Osteocyte (in vitro differentiated cells): ENCODE results near the gene CACNA2D2. TPM values are rescaled to one million over a fixed set of nuclear protein-coding genes. Genes with fewer than 3 reads are reported as not detected.

Experiments
- DNase-seq: peaks from one replicate; pipeline ENCODE4 v3.0.0; 2021; ENCODE audit warnings: mixed read lengths; ENCODE audit not compliant: unreplicated experiment; ENCODE audit errors: extremely low spot score
- H3K27ac Mint-ChIP-seq: one replicate; pipeline ENCODE4 v1.8.0; 2021; ENCODE audit warnings: mild to moderate bottlenecking, mixed read lengths; ENCODE audit not compliant: unreplicated experiment
- H3K27me3 Mint-ChIP-seq: one replicate; pipeline ENCODE4 v1.8.0; 2021; ENCODE audit warnings: mixed read lengths; ENCODE audit not compliant: unreplicated experiment
- H3K36me3 Mint-ChIP-seq: one replicate; pipeline ENCODE4 v1.8.0; 2021; ENCODE audit warnings: mixed read lengths; ENCODE audit not compliant: unreplicated experiment
- H3K4me1 Mint-ChIP-seq: one replicate; pipeline ENCODE4 v1.8.0; 2021; ENCODE audit warnings: mixed read lengths; ENCODE audit not compliant: unreplicated experiment
- H3K4me3 Mint-ChIP-seq: one replicate; pipeline ENCODE4 v1.8.0; 2021; ENCODE audit warnings: mild to moderate bottlenecking, moderate library complexity, mixed read lengths; ENCODE audit not compliant: unreplicated experiment
- H3K9me3 Mint-ChIP-seq: one replicate; pipeline ENCODE4 v1.8.0; 2021; ENCODE audit warnings: mixed read lengths; ENCODE audit not compliant: unreplicated experiment
- total RNA-seq: library from RNA; stranded (reverse); gene quantifications from 2 replicates; pipeline ENCODE4 v1.2.1, GENCODE V29; 2021
- TF ChIP-seq, protein P1 (sequence below): fragments of 200-600 bp; sonication (generic); IDR thresholded peaks from 2 replicates; pipeline ENCODE4 v1.5.0; 2021; ENCODE audit warnings: antibody characterized with exemption, mild to moderate bottlenecking, moderate library complexity

CACNA2D2 gene
- total RNA-seq, 1 donor from 2014 or later: 0.27 TPM

DNA sequence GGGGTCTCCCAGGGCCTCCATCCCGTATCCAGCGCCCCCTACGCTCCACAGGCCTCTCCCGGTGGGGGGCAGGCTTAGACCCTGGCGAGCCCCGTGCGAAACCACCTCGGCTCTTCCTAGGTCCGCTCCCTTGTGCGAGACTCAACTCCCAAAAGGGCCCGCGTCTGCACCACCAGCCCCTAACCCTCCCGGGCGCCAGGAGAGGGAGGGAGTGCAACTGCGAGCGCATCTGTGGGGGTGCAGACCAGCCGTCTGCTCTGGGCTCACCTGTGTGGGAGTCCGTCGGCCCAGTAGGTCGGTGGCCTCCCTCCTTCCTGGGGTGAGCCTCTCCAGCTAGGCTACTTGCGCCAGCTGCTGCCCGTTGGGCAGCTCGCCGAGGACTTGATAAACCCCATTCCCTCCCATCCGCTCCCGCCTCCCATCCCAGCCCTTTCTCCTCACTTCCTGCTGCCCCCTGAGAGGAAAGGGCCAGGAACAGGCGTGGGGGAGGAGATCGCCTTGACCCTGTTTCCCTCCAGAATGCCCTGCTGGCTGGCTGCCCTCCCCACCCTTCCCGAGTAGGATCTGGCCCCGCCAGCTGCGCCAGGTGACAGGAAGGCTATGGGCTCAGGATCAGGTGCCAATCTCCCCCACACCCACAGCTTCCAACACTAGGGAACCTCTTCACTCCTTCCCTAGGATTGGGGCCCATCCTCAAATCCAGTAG lies 180.9 kb downstream of the CACNA2D2 start, which contains the start of gene HYAL2:
HYAL2 (minus strand) TSS at position 360 of the 706 bp plus-strand sequence. CDS start 2,256 bp downstream, outside the sequence.
- no peak for DNase-seq
- TF ChIP-seq, protein P1, sequence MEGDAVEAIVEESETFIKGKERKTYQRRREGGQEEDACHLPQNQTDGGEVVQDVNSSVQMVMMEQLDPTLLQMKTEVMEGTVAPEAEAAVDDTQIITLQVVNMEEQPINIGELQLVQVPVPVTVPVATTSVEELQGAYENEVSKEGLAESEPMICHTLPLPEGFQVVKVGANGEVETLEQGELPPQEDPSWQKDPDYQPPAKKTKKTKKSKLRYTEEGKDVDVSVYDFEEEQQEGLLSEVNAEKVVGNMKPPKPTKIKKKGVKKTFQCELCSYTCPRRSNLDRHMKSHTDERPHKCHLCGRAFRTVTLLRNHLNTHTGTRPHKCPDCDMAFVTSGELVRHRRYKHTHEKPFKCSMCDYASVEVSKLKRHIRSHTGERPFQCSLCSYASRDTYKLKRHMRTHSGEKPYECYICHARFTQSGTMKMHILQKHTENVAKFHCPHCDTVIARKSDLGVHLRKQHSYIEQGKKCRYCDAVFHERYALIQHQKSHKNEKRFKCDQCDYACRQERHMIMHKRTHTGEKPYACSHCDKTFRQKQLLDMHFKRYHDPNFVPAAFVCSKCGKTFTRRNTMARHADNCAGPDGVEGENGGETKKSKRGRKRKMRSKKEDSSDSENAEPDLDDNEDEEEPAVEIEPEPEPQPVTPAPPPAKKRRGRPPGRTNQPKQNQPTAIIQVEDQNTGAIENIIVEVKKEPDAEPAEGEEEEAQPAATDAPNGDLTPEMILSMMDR: no peak
- Mint-ChIP-seq H3K4me1 (peaks cover 33% of the 10 kb centered on the region), H3K27ac (peak within 1 kb of the TSS; percentile 99), H3K4me3 (peak within 1 kb of the TSS; percentile 82), H3K9me3 (no peaks in the 10 kb centered on the region), H3K36me3 (no peaks in the 10 kb centered on the region), H3K27me3 (no peaks in the 10 kb centered on the region)

DNA sequence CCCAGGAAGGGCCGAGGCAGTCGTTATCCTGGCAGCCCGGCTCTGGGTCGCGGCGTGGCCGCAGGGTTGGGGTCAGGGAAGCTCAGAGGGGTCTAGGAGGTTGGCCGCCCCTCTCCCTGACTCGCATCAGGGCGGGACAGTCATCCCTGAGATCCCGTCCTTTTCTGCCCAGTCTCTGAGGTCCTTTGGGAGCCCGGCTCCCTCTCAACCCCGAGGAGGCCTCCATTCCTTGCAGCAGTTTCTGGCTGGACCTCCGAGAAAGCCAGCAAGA lies 181.4 kb downstream of the CACNA2D2 start:
- TF ChIP-seq, protein P1: no peak
- H3K4me1 Mint-ChIP-seq: peaks cover 30% of the 10 kb centered on the region
- no peaks in the 10 kb centered on the region for H3K27me3 Mint-ChIP-seq
- H3K4me3 Mint-ChIP-seq: no peak overlapping the region
- no peak for DNase-seq
- no peaks in the 10 kb centered on the region for H3K36me3 Mint-ChIP-seq
- no peak overlapping the region for H3K27ac Mint-ChIP-seq
- no peaks in the 10 kb centered on the region for H3K9me3 Mint-ChIP-seq

DNA sequence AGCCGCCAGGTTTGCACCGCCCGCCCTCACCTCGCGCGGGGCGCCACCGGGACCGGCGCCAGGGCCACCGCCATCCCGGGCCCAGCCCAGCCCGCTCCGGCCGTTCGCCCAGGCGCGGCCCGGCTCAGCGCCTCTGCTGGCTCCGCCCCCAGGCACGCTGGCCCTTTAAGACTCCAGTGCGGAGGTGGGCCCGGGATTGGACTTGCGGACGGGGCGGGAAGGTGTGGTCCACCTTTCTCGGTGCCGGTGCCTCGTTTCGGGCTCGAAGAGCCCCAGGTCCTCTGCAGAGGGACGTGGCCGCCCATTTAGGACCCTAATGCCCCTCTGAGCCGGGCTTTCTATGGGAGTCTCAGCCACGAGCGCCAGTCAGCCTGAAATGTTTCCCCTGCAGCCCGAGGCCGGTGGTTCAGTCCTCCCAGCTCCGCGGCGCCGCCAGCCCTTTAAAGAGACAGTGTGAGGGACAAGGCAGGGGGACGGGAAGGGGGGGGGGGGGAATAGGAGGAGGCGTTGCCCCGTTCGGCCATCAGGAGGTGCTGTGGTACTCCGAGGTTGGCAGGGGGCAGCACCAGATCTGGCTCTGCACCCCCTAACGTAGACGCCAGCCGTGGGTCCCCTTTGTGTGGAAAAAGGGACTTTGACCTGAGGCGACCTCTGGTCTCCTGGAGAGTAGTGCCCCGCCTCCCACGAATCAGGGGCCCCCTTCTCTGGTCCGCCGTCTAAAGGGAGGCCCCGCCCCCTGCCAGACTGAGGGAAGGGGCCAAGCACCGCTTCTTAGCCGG lies 181.9 kb downstream of the CACNA2D2 start:
- peak overlapping the region; percentile 82 for H3K4me3 Mint-ChIP-seq
- peak; percentile 95 for DNase-seq
- peak overlapping the region; percentile 99 for H3K27ac Mint-ChIP-seq
- no peaks in the 10 kb centered on the region for H3K27me3 Mint-ChIP-seq
- TF ChIP-seq, protein P1: peak; percentile 67
- peaks cover 32% of the 10 kb centered on the region for H3K4me1 Mint-ChIP-seq
- no peaks in the 10 kb centered on the region for H3K9me3 Mint-ChIP-seq
- H3K36me3 Mint-ChIP-seq: peaks cover 3% of the 10 kb centered on the region

DNA sequence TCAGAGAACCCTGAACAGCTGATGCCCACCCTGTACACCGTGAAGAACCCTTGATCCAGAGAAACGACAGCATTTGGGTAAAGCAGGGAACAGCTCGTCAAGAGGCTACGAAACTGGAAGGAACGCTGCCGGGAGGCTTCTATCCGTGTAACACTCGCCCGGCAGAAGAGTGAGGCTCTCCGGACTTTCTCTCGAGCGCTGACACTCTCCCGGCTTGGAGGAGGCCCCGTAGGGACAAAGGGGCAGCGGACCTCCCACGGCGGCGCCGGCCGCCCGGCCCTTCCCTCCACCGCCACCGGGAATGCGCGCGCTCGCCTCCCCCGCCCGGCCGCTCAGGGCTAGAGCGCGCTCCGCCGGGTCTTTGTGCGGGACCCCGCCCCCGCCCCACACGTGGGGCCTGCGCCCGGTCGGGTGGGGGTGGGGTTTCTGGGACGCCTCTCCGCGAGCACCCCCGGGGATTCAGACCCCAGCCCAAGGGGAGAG lies 182.5 kb downstream of the CACNA2D2 start:
- Mint-ChIP-seq H3K9me3 (no peaks in the 10 kb centered on the region), H3K4me1 (peaks cover 32% of the 10 kb centered on the region), H3K27ac (peak overlapping the region; percentile 60), H3K4me3 (peak overlapping the region; percentile 84), H3K36me3 (peaks cover 7% of the 10 kb centered on the region), H3K27me3 (no peaks in the 10 kb centered on the region)
- peak; percentile 91 for DNase-seq
- TF ChIP-seq, protein P1: no peak
